Hepatocyte (in vitro differentiated cells): ENCODE measurements around the gene STRBP.

ENCODE experiments used
- EZH2phosphoT487 ChIP-seq: fragments of 200-600 bp; sonication (generic); IDR thresholded peaks from one replicate; pipeline ENCODE4 v1.6.1; 2018; ENCODE audit warnings: antibody characterized with exemption, mild to moderate bottlenecking, low read depth, moderate library complexity; ENCODE audit not compliant: unreplicated experiment, severe bottlenecking
- TF ChIP-seq, protein P1 (sequence below): fragments of 200-600 bp; sonication (generic); IDR thresholded peaks from 2 replicates; pipeline ENCODE4 v1.5.1; 2016; ENCODE audit warnings: antibody characterized with exemption, mild to moderate bottlenecking; ENCODE audit not compliant: poor library complexity

DNA sequence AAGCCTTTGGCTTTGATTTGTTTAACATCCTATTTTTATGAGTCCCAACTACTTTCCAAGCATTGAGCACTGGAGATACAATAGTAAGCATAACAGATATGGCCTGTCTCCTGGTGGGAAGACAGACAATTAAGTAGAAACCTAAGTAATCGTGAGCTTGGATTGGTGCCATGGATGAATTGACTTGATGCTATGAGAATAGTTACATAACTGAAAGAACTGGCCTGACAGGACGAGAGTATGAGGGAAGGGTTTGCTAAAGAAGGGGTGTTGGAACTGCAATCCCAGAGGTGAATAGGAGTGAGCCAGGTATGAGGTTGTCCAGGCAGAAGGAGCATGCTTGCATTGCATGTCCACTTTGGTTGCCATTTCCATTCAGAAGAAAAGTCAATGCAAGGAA, 182.5 kb downstream of the STRBP start:
- TF ChIP-seq EZH2phosphoT487: no peak
- TF ChIP-seq, protein P1, sequence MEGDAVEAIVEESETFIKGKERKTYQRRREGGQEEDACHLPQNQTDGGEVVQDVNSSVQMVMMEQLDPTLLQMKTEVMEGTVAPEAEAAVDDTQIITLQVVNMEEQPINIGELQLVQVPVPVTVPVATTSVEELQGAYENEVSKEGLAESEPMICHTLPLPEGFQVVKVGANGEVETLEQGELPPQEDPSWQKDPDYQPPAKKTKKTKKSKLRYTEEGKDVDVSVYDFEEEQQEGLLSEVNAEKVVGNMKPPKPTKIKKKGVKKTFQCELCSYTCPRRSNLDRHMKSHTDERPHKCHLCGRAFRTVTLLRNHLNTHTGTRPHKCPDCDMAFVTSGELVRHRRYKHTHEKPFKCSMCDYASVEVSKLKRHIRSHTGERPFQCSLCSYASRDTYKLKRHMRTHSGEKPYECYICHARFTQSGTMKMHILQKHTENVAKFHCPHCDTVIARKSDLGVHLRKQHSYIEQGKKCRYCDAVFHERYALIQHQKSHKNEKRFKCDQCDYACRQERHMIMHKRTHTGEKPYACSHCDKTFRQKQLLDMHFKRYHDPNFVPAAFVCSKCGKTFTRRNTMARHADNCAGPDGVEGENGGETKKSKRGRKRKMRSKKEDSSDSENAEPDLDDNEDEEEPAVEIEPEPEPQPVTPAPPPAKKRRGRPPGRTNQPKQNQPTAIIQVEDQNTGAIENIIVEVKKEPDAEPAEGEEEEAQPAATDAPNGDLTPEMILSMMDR: no peak
